OCI-LY1 (cell line): ENCODE measurements around the gene DIP2C.

Source experiments
- H2AFZ ChIP-seq: fragments of 200-600 bp; sonication (generic), shearing (Covaris generic); 2 replicates; pipeline ENCODE4 v1.6.0; 2014; ENCODE audit warnings: antibody characterized with exemption, mild to moderate bottlenecking, low read length
- H3F3A ChIP-seq: fragments of 200-600 bp; sonication (generic), shearing (Covaris generic); 2 replicates; pipeline ENCODE4 v1.6.0; 2014; ENCODE audit warnings: mild to moderate bottlenecking, antibody characterized with exemption, low read length, moderate library complexity; ENCODE audit not compliant: insufficient read depth
- H3K27ac ChIP-seq: fragments of 200-600 bp; sonication (generic); 2 replicates; pipeline ENCODE4 v1.5.1; 2014; ENCODE audit warnings: low read length, mixed run types, mild to moderate bottlenecking, low read depth; ENCODE audit not compliant: poor library complexity, severe bottlenecking
- H3K27me3 ChIP-seq: fragments of 200-600 bp; sonication (generic); 2 replicates; pipeline ENCODE4 v1.6.0; 2014; ENCODE audit warnings: antibody characterized with exemption, mild to moderate bottlenecking, low read length, moderate library complexity; ENCODE audit not compliant: insufficient read depth
- H3K36me3 ChIP-seq: fragments of 200-600 bp; sonication (generic); 2 replicates; pipeline ENCODE4 v1.6.1; 2014; ENCODE audit warnings: mild to moderate bottlenecking, antibody characterized with exemption, low read length, moderate library complexity, mixed read lengths; ENCODE audit not compliant: insufficient read depth
- H3K4me1 ChIP-seq: fragments of 200-600 bp; sonication (generic); 2 replicates; pipeline ENCODE4 v1.5.1; 2014; ENCODE audit warnings: mild to moderate bottlenecking, low read length, moderate library complexity; ENCODE audit not compliant: insufficient read depth, severe bottlenecking
- H3K4me2 ChIP-seq: fragments of 200-600 bp; sonication (generic), shearing (Covaris generic); 2 replicates; pipeline ENCODE4 v1.6.1; 2014; ENCODE audit warnings: low read length
- H3K4me3 ChIP-seq: fragments of 200-600 bp; sonication (generic); 2 replicates; pipeline ENCODE4 v1.5.1; 2014; ENCODE audit warnings: low read length, low read depth, mild to moderate bottlenecking, mixed read lengths; ENCODE audit not compliant: poor library complexity, severe bottlenecking
- H3K79me2 ChIP-seq: fragments of 200-600 bp; shearing (Covaris generic); 2 replicates; pipeline ENCODE4 v1.6.1; 2016; ENCODE audit warnings: mixed run types, low read length, mixed read lengths; ENCODE audit not compliant: insufficient read depth
- H3K9ac ChIP-seq: fragments of 200-600 bp; sonication (generic), shearing (Covaris generic); 2 replicates; pipeline ENCODE4 v1.6.1; 2014; ENCODE audit warnings: mild to moderate bottlenecking, low read length, mixed read lengths
- H3K9me2 ChIP-seq: fragments of 200-600 bp; sonication (generic), shearing (Covaris generic); 2 replicates; pipeline ENCODE4 v1.6.1; 2014; ENCODE audit warnings: low read depth, mild to moderate bottlenecking, low read length, mixed read lengths
- H3K9me3 ChIP-seq: fragments of 200-600 bp; shearing (Covaris generic); 2 replicates; pipeline ENCODE4 v1.6.1; 2014; ENCODE audit warnings: low read length, mixed read lengths
- H4K20me1 ChIP-seq: fragments of 200-600 bp; sonication (generic), shearing (Covaris generic); 2 replicates; pipeline ENCODE4 v1.6.0; 2016; ENCODE audit warnings: mild to moderate bottlenecking, low read length; ENCODE audit not compliant: insufficient read depth
- EZH2 ChIP-seq: fragments of 200-600 bp; sonication (generic), shearing (Covaris generic); IDR thresholded peaks from 2 replicates; pipeline ENCODE4 v1.8.0; 2017; ENCODE audit warnings: borderline replicate concordance, mixed run types, mild to moderate bottlenecking, antibody characterized with exemption, low read length, moderate library complexity, mixed read lengths
- TF ChIP-seq, protein P1 (sequence below): fragments of 200-600 bp; sonication (generic), shearing (Covaris generic); IDR thresholded peaks from 2 replicates; pipeline ENCODE4 v1.5.1; 2017; ENCODE audit warnings: mild to moderate bottlenecking, antibody characterized with exemption, low read length, moderate library complexity, mixed read lengths

Gene DIP2C

GRCh38 chr10:599767-600166 lies 89.7 kb downstream of the DIP2C start:
- H3K36me3 ChIP-seq, result peaks cover 27% of the 10 kb centered on the region
- peak overlapping the region; percentile 33; the same call in 1 of the 2 replicates for H3K9ac ChIP-seq
- H3K9me2 ChIP-seq, result no peaks in the 10 kb centered on the region
- H3K4me1 ChIP-seq, result peaks cover 81% of the 10 kb centered on the region
- peaks cover 55% of the 10 kb centered on the region for H3K79me2 ChIP-seq
- peak overlapping the region; percentile 95 for H3K27ac ChIP-seq
- H2AFZ ChIP-seq, result no peak overlapping the region
- H3F3A ChIP-seq, result 0 out of 2 replicates have a peak, but pooled peaks cover 5% of the 10 kb centered on the region
- no peaks in the 10 kb centered on the region for H3K27me3 ChIP-seq
- no peaks in the 10 kb centered on the region for H4K20me1 ChIP-seq
- no peaks in the 10 kb centered on the region for H3K9me3 ChIP-seq
- TF ChIP-seq, protein P1, sequence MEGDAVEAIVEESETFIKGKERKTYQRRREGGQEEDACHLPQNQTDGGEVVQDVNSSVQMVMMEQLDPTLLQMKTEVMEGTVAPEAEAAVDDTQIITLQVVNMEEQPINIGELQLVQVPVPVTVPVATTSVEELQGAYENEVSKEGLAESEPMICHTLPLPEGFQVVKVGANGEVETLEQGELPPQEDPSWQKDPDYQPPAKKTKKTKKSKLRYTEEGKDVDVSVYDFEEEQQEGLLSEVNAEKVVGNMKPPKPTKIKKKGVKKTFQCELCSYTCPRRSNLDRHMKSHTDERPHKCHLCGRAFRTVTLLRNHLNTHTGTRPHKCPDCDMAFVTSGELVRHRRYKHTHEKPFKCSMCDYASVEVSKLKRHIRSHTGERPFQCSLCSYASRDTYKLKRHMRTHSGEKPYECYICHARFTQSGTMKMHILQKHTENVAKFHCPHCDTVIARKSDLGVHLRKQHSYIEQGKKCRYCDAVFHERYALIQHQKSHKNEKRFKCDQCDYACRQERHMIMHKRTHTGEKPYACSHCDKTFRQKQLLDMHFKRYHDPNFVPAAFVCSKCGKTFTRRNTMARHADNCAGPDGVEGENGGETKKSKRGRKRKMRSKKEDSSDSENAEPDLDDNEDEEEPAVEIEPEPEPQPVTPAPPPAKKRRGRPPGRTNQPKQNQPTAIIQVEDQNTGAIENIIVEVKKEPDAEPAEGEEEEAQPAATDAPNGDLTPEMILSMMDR, result no peak
- no peak for TF ChIP-seq EZH2
- H3K4me2 ChIP-seq, result peak overlapping the region; percentile 91; the same call in 1 of the 2 replicates
- H3K4me3 ChIP-seq, result no peak overlapping the region

DNA sequence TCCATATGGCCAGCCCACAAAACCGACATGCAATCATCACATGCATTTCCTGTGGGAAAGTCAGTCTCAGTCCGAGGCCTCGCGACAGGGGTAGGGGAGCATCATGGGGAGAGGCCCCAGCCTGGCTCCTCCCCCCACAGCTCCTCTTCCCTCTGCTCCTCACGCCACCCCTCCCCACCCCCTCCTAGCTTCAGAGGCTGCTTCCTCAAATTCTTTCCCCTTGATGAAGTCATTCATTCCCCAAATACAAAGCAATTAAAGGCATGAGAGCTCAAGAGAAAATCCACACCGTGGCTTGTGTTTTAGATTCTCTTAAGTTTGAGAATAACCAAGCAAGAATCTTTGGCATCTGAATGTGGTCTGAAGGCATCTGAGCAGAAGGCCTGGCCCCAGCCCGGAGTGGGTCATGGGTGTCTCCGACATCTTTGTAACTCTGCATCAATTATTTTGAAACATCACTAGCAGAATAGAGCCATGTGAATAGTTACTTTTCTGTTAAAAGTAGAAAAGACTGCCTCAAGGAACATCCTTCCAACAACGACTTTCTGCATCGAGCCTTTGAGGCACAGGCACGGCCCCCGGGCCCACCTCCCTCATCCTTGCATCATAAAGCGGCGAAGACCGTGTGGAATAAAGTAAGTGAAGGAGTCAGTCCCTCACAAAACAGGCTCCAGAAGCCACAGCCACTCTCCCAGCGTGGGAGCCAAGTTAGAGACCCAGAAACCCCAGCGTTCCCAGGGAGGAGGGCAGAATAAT lies 90.9 kb downstream of the DIP2C start:
- Histone ChIP-seq H3K4me2 (peak overlapping the region; percentile 9; the same call in 1 of the 2 replicates), H3K4me3 (no peak overlapping the region), H3K27me3 (no peaks in the 10 kb centered on the region), H3K79me2 (peaks cover 58% of the 10 kb centered on the region), H3K4me1 (peaks cover 80% of the 10 kb centered on the region), H2AFZ (no peak overlapping the region), H3K9me3 (no peaks in the 10 kb centered on the region), H3K36me3 (peaks cover 38% of the 10 kb centered on the region), H3K9me2 (no peaks in the 10 kb centered on the region), H4K20me1 (no peaks in the 10 kb centered on the region), H3K27ac (peak overlapping the region; percentile 95), H3F3A (0 out of 2 replicates have a peak, but pooled peaks cover 5% of the 10 kb centered on the region), H3K9ac (no peak overlapping the region; the same call in 1 of the 2 replicates)
- TF ChIP-seq, protein P1, result no peak
- no peak for TF ChIP-seq EZH2

DNA sequence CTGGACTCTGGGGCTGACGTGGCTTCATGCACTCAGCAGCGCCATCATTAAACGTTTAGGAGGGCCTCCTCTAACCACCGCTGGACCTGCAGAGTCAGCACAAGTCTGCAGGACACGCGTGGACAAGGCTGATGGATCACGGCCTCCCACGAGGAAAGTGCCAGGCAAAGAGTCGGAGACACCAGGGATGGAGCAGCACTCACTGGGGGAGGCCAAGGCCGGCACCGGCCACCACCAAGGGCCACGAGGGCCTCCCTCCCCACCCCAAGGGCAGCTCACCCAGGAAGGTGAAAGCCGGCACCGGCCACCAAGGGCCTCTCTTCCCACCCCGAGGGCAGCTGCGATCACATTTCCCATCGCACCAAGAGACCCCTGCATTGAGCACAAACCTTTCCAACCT lies 91.5 kb downstream of the DIP2C start:
- Histone ChIP-seq H3K27me3 (no peaks in the 10 kb centered on the region), H3F3A (0 out of 2 replicates have a peak, but pooled peaks cover 5% of the 10 kb centered on the region), H3K79me2 (peaks cover 52% of the 10 kb centered on the region), H3K9me3 (no peaks in the 10 kb centered on the region), H3K4me1 (peaks cover 78% of the 10 kb centered on the region), H3K4me3 (no peak overlapping the region), H3K36me3 (peaks cover 39% of the 10 kb centered on the region), H4K20me1 (no peaks in the 10 kb centered on the region), H2AFZ (no peak overlapping the region), H3K9ac (no peak overlapping the region), H3K9me2 (no peaks in the 10 kb centered on the region), H3K4me2 (no peak overlapping the region), H3K27ac (peak overlapping the region; percentile 5)
- TF ChIP-seq EZH2, result no peak
- TF ChIP-seq, protein P1, result no peak
